Panc1 (cell line): Measurements from ENCODE around the gene LTBP3. TPM values are rescaled to one million over a fixed set of nuclear protein-coding genes. Genes with fewer than 3 reads are reported as not detected.

Experiments
- ATAC-seq: fragments of 200-7000 bp; cut with Tn5 transposase; 2 replicates; pipeline ENCODE4 v1.9.1; 2020; ENCODE audit warnings: mild to moderate bottlenecking, moderate library complexity
- BruUV-seq: library from RNA; stranded (reverse); fragments of 400-500 nt; replicated peaks from 2 replicates; lab custom pipeline; 2021; lab: Mats Ljungman, UMichigan
- CTCF ChIA-PET: fragments of 300-600 bp; sonication (Branson Sonifier 250); formaldehyde crosslinking; loops from one replicate; lab custom pipeline; 2022; ENCODE audit warnings: antibody characterized with exemption; lab: Charles Lee
- POLR2A ChIA-PET: fragments of 300-600 bp; sonication (Branson Sonifier 250); formaldehyde crosslinking; loops from one replicate; lab custom pipeline; 2022; ENCODE audit warnings: antibody characterized with exemption; lab: Charles Lee
- DNase-seq: peaks from one replicate; pipeline ENCODE4 v3.0.0-alpha.2; 2010; ENCODE audit warnings: low read depth, low spot score
- H3K27ac ChIP-seq: 2 replicates; pipeline ENCODE4 v1.5.1; 2011; ENCODE audit warnings: mild to moderate bottlenecking, low read length, inconsistent platforms
- H3K27me3 ChIP-seq: fragments of 200-500 bp; sonication (Bioruptor generic); 2 replicates; pipeline ENCODE4 v1.6.0; 2014; ENCODE audit warnings: low read length, inconsistent platforms; ENCODE audit not compliant: control insufficient read depth, insufficient read depth
- H3K36me3 ChIP-seq: fragments of 200-500 bp; sonication (Bioruptor generic); 2 replicates; pipeline ENCODE4 v1.5.1; 2014; ENCODE audit warnings: inconsistent platforms, mild to moderate bottlenecking, low read length, moderate library complexity; ENCODE audit not compliant: control insufficient read depth, insufficient read depth
- H3K4me1 ChIP-seq: 2 replicates; pipeline ENCODE4 v1.5.1; 2011; ENCODE audit warnings: inconsistent platforms, mild to moderate bottlenecking, low read length, moderate library complexity; ENCODE audit not compliant: control insufficient read depth, insufficient read depth
- H3K4me3 ChIP-seq, 2 experiments: 2 replicates each; pipeline ENCODE4 v1.5.1; 2011 to 2012; ENCODE audit warnings: low read depth in 2 of 2, low read length in 2 of 2, mild to moderate bottlenecking in 2 of 2, inconsistent platforms in 1 of 2, moderate library complexity in 1 of 2
- H3K9me3 ChIP-seq: fragments of 200-500 bp; sonication (Bioruptor generic); 2 replicates; pipeline ENCODE4 v1.5.1; 2014; ENCODE audit warnings: low read depth, mild to moderate bottlenecking, inconsistent platforms, low read length, moderate library complexity; ENCODE audit not compliant: control insufficient read depth, insufficient read depth
- CTCF ChIP-seq: fragments of 450-650 bp; IDR thresholded peaks from 2 replicates; pipeline ENCODE4 v1.5.1; 2017; ENCODE audit warnings: mild to moderate bottlenecking
- POLR2AphosphoS5 ChIP-seq: IDR thresholded peaks from 2 replicates; pipeline ENCODE4 v1.6.1; 2012; ENCODE audit warnings: mild to moderate bottlenecking, low read depth, low read length, moderate library complexity
- SIN3A ChIP-seq: IDR thresholded peaks from 2 replicates; pipeline ENCODE4 v1.6.1; 2012; ENCODE audit warnings: low read depth, mild to moderate bottlenecking, low read length, moderate library complexity, borderline replicate concordance; ENCODE audit not compliant: insufficient read depth
- TCF7L2 ChIP-seq: IDR thresholded peaks from 2 replicates; pipeline ENCODE4 v1.6.1; 2011; ENCODE audit warnings: mild to moderate bottlenecking, low read depth, low read length, inconsistent platforms
- in situ Hi-C: cut with HindIII; loops from 2 replicates; pipeline ENCODE4 v1.10.0; 2016; ENCODE audit warnings: low sequenced_read_pairs, low pct_unique_long_range_greater_than_20kb
- intact Hi-C: fragments of 100-400 bp; cut with micrococcal nuclease; formaldehyde crosslinking; loops from one replicate; pipeline ENCODE4 v1.10.0; 2022; ENCODE audit not compliant: unreplicated experiment
- total RNA-seq: library from RNA; stranded (reverse); gene quantifications from one replicate; pipeline ENCODE4 v1.2.1, GENCODE V29; 2021; ENCODE audit not compliant: unreplicated experiment
- TF ChIP-seq, protein P1 (sequence below), 2 experiments: IDR thresholded peaks; 2 replicates each; pipeline ENCODE4 v1.6.1; 2011 to 2012; ENCODE audit warnings: low read depth in 2 of 2, control low read depth in 1 of 2, low read length in 1 of 2, mild to moderate bottlenecking in 1 of 2, moderate library complexity in 1 of 2; ENCODE audit not compliant: insufficient read depth in 1 of 2

The LTBP3 gene
- total RNA-seq, 1 experiment from 2014 or later = 133 TPM

DNA sequence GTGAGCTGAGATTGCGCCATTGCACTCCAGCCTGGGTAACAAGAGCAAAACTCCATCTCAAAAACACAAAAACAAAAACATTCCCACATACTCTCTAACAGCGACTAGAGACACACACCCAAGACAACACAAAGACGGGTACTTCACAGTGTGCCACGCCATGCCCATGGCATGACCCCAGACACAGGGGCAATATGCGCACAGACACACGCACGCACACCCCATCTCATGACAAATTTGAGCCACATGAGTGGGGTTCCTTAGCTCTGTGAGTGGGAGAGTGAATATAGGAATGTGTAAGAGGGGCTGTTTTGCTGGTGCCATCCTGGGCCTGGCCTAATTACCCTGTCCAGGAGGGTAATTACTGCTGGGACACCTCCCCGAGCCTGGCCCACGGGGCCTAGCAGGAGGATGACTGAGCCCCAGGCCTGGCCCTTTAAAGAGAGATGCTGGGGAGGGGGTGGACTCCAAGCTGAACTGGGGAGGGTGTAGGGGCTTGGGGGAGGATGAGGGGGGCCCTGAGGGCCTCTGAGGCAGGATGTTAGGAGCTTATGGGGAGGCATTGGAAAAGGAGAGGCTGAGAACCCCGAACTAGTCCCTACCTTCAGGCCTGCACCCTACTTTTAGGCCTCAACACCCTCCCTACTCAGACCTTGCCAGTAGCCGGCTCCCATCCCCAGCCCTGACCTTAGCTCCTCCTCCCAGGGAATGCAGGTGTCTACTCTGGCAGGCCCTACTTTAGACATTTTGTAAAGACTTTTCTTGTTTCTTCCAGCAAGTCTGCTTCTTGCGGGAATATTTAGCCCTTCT is 1.5 kb downstream of the LTBP3 start:
- H3K27ac ChIP-seq = peak overlapping the region; percentile 83
- H3K36me3 ChIP-seq = no peaks in the 10 kb centered on the region
- H3K9me3 ChIP-seq = no peaks in the 10 kb centered on the region
- peak overlapping the region; percentile 50 to 57 for H3K4me3 ChIP-seq
- in situ Hi-C loops = no loop called here
- ChIA-PET POLR2A (interaction anchor here (0.6 kb wide), 1 partner anchor 9 kb away, joined by 7 read pairs; no protein-coding TSS in a partner anchor), CTCF (interaction anchor here (1.1 kb wide), 1 partner anchor 16 kb away, joined by 3 read pairs; no protein-coding TSS in a partner anchor)
- no peaks in the 10 kb centered on the region for H3K27me3 ChIP-seq
- peaks cover 77% of the 10 kb centered on the region for H3K4me1 ChIP-seq
- no peak for TF ChIP-seq TCF7L2
- no peak for TF ChIP-seq SIN3A
- no peak for TF ChIP-seq CTCF
- no peak for TF ChIP-seq POLR2AphosphoS5
- TF ChIP-seq, protein P1, sequence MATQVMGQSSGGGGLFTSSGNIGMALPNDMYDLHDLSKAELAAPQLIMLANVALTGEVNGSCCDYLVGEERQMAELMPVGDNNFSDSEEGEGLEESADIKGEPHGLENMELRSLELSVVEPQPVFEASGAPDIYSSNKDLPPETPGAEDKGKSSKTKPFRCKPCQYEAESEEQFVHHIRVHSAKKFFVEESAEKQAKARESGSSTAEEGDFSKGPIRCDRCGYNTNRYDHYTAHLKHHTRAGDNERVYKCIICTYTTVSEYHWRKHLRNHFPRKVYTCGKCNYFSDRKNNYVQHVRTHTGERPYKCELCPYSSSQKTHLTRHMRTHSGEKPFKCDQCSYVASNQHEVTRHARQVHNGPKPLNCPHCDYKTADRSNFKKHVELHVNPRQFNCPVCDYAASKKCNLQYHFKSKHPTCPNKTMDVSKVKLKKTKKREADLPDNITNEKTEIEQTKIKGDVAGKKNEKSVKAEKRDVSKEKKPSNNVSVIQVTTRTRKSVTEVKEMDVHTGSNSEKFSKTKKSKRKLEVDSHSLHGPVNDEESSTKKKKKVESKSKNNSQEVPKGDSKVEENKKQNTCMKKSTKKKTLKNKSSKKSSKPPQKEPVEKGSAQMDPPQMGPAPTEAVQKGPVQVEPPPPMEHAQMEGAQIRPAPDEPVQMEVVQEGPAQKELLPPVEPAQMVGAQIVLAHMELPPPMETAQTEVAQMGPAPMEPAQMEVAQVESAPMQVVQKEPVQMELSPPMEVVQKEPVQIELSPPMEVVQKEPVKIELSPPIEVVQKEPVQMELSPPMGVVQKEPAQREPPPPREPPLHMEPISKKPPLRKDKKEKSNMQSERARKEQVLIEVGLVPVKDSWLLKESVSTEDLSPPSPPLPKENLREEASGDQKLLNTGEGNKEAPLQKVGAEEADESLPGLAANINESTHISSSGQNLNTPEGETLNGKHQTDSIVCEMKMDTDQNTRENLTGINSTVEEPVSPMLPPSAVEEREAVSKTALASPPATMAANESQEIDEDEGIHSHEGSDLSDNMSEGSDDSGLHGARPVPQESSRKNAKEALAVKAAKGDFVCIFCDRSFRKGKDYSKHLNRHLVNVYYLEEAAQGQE (IDR thresholded peaks at IDR 0.05; ENCODE audit: insufficient read depth in 1 of 2, low read depth in 2 of 2, low read length in 1 of 2) = no peak
- intact Hi-C loops = loop anchor here (10.0 kb wide), 1 partner anchor 298 kb away; the partner anchor contains the start of gene CFL1
- BruUV-seq = no TSS peak
- ATAC-seq (no peak), DNase-seq (no peak)

GRCh38 chr11:65555693-65556231 is 2.4 kb downstream of the LTBP3 start:
- ChIA-PET POLR2A (no interaction called here), CTCF (interaction anchor here (0.6 kb wide), 1 partner anchor 39 kb away, joined by 3 read pairs; no protein-coding TSS in a partner anchor)
- peak; percentile 15 for ATAC-seq
- in situ Hi-C loops (no loop called here), intact Hi-C loops (loop anchor here (10.0 kb wide), 1 partner anchor 299 kb away; the partner anchor contains the start of gene CFL1)
- no peak for TF ChIP-seq POLR2AphosphoS5
- no peak for TF ChIP-seq TCF7L2
- no peak for TF ChIP-seq CTCF
- TF ChIP-seq SIN3A = no peak
- TF ChIP-seq, protein P1 (IDR thresholded peaks at IDR 0.05; ENCODE audit: insufficient read depth in 1 of 2, low read depth in 2 of 2, low read length in 1 of 2) = no peak
- Histone ChIP-seq H3K4me3 (peak overlapping the region in 1 of 2 experiments; percentile 57; a peak in 2 of 4 replicates), H3K36me3 (no peaks in the 10 kb centered on the region), H3K27me3 (no peaks in the 10 kb centered on the region), H3K4me1 (peaks cover 78% of the 10 kb centered on the region), H3K27ac (peak overlapping the region; percentile 58), H3K9me3 (no peaks in the 10 kb centered on the region)
- DNase-seq = peak; percentile 73
- BruUV-seq = no TSS peak
